Measurements from ENCODE around the gene GNAL. TPM values are rescaled to one million over a fixed set of nuclear protein-coding genes. Genes with fewer than 3 reads are reported as not detected.
"Not testable (repeated sequence)": the region's sequence is repeated elsewhere in the genome, so short reads cannot be mapped to it uniquely, and the experiment has no call there.

Gene GNAL
- polyA plus RNA-seq, 4 donors: 2.9 to 6.1 (median 3.5) TPM

DNA sequence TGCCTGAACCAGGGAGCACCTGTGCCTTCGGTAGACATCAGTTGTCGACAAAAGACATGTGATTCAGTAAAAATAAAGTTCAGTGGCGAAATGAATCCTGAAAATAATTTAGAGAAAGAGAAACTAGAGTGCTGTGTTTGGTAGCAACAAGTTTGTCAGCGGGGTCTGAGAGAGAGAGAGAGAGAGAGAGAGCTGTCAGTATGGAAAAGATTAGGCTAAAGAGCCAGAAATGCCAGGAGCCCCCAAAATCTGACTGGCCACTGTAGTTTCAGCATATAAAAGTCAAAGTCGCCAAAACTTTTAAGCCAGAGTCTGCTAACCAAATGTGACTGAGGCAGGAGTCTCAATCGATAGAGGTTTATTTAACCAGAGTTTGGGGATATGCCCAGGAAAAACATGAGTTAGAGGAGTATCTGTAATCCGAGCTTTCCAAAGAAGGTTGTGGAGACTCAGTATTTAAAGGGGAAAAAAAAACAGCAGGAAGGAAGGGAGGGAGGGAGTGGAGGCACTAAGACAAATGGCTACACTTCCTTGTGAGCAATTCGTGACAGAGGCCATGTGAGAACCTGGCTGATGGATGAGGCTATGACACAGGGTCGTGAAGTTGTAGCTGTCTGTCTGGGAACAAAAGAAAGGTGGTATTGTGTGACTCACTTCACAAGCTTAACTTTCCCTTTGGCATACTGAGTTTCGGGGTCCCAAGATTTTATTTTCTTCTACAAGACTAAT lies 20.5 kb upstream of the GNAL start:
- peak in 1 of 4 donors; percentile 8 for DNase-seq (ENCODE audit: low read depth in 4 of 4, low spot score in 2 of 4)

DNA sequence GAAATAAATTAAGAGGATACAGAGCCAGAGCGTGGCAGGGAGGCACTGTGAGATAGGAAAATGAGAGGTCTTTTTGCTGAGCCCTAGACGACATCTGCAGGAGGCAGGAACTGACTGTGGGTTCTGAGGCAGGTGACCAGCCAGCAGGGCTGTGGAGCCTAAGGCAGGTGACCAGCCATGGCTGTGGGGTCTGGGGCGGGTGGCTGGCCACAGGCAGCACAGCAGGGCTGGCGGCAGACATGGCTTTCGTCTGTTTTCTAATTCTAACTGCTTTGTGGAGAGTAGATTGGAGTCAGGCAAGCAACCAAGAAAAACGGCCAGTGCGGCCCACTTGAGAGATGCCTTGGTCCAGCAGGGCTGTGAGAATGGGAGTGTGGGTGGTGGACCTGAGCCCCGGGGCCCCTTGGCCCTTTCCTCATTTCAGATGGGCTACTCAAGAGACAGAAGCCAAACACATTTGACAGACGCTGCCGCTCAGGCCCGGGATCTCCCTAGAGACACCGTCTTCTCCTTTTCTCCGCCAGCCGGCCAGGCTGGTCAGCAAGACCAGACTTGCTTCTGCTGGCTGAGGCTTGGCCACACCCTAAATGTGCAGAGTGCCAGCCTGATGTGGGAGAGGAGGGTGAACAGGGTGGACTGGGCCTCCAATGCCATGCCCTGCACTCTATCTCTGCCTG lies 19.7 kb upstream of the GNAL start:
- peak in 1 of 4 donors; percentile 6 for DNase-seq (ENCODE audit: low read depth in 4 of 4, low spot score in 2 of 4)

- no peak for DNase-seq (ENCODE audit: low read depth in 4 of 4, low spot score in 2 of 4)
Observed at GRCh38 chr18:11669948-11670275, 19.2 kb upstream of the GNAL start.

- DNase-seq (ENCODE audit: low read depth in 4 of 4, low spot score in 2 of 4): no peak
Observed at GRCh38 chr18:11671156-11671555, 17.9 kb upstream of the GNAL start.

GRCh38 chr18:11672198-11672597 lies 16.9 kb upstream of the GNAL start:
- no peak for DNase-seq (ENCODE audit: low read depth in 4 of 4, low spot score in 2 of 4)

DNA sequence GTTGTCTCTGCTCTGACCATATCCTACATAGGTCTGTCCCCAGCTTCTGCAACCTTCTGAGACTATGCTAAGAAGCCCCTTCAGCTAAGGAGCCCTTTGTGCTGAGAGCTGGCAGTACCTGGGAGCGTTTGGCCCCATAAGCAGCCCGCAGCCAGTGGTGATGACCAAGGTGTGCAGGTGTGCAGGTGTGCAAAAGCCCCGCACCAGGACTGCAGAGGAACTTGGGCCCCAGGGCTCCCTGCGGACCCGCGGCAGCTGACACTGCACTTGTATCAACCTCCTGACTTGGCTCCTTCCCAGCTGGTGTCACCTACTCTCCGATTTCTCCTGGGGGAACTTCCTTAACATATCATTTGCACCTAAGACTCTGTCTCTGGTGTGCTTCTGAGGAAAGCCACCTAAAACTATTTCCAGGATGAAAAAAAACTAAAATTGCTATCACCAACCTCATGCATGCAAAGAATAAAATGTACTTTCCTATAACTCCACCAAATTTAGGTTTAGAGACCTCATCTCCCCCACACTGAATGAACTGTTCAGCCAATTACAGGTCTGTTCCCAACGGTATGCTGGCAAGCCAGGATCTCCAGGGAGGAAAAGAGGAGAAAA lies 16.1 kb upstream of the GNAL start:
- no peak for DNase-seq (ENCODE audit: low read depth in 4 of 4, low spot score in 2 of 4)

DNA sequence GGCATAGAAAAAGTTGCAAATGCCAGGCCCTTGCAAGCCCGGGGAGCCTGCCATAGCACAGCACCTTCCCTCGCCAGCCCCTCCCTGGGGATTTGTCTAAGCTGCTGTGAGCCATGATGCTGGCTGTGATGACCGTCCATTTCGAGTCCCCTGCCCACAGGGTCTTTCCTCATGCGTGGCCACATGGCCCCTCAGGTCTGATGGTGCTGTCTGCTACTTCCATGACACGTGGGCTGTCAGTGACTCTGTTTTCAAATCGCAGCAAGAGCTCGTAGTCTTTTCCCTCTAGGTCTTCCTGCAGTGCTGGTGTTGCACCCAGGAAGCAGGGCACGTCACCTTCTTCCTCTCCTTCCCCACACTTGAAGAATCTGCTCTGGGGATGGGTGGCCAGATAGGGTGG lies 15.5 kb upstream of the GNAL start:
- no peak for DNase-seq (ENCODE audit: low read depth in 4 of 4, low spot score in 2 of 4)

DNA sequence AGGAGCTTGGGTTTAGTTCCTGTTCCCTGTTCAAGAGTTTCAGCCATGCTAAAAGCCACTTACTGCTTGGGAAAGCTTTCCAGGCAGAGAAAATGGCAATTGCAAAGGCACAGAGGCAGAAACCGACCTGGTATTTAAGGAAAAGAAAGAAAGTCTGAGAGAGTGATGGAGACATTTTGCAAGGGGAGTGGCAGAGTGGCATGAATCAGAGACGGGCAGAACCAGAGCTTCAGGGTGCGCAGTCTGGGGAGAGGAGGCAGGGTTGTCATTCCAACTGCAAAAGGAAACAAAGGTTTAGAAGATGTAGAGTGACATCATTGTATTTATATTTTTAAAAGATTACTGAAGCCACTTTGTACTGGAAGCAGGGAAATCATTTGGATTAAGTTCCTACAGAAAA lies 14.9 kb upstream of the GNAL start:
- DNase-seq (ENCODE audit: low read depth in 4 of 4, low spot score in 2 of 4): no peak

DNA sequence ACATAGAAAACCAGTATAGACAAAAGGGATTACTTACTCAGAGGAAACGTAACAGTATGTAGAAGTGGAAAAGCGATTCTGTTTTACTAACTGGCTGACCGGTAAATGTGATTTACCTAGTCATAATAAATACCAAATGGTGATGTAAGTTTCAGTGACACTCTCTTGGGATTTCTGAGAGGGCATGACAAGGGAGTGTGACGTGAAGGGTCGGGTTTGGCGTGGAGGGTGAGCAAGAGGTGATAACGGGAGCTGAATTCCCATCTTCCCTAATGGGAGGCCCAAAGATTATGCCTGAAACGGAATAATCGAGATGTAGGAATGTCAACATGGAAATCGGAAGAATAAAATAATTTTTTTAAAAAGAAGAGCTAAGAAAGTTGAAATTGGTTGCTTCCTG lies 12.7 kb upstream of the GNAL start:
- DNase-seq (ENCODE audit: low read depth in 4 of 4, low spot score in 2 of 4): no peak

DNA sequence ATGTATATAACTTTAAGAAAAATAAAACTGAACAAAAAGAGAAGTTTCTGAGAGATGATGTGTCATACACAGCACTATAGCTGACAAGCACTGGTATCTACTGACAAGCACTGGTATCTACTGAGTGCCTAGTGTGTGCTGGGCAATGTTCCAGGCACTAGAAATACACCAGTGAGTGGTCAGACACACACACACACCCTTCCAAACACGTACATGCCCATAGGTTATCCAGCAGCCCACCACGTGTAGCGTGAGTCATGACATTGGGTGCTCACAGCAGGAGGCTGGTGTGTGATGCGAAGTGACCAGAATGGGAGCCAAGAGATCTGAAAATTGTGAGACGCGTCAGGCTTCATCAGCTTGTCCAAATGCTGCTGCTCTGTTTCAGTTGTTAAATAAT lies 12.2 kb upstream of the GNAL start:
- DNase-seq (ENCODE audit: low read depth in 4 of 4, low spot score in 2 of 4): no peak

GRCh38 chr18:11678211-11678610 lies 10.9 kb upstream of the GNAL start:
- no peak for DNase-seq (ENCODE audit: low read depth in 4 of 4, low spot score in 2 of 4)

DNA sequence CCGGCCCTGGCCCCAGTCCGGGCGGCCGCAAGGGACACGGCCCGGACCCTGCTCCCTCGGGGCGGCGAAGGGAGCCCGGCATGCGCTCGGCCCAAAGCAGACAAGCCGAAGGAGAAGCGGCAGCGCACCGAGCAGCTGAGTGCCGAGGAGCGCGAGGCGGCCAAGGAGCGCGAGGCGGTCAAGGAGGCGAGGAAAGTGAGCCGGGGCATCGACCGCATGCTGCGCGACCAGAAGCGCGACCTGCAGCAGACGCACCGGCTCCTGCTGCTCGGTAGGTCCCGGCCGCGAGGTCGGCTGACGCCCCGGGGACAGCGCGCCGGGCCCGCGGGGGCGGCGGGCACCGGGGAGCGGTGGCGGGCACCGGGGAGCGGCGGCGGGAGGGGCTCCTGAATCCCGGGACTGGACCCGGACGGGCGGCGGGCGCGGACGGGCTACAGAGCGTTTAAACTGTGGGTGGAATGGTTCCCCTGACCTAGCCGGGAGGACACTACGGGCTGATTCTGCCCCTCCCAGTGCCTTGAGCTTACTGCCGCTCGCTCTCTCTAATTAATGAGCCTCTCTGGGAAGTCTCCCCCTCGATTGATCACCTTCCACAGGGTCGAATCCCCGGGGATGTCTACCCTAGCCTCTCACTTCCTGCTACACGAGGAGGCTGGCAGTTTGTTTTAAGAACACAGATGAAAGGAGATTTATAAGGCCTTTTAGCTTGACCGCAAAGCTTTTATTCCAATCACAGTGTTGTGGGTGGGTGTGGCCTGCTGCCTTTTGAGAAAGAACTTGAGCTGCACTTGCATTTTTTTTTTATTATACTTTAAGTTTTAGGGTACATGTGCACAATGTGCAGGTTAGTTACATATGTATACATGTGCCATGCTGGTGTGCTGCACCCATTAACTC lies 853 bp downstream of the GNAL start:
- DNase-seq (ENCODE audit: low read depth in 4 of 4, low spot score in 2 of 4): peak in 1 of 4 donors; percentile 33

DNA sequence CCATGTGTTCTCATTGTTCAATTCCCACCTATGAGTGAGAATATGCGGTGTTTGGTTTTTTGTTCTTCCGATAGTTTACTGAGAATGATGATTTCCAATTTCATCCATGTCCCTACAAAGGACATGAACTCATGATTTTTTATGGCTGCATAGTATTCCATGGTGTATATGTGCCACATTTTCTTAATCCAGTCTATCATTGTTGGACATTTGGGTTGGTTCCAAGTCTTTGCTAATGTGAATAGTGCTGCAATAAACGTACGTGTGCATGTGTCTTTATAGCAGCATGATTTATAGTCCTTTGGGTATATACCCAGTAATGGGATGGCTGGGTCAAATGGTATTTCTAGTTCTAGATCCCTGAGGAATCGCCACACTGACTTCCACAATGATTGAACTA lies 1.6 kb downstream of the GNAL start:
- DNase-seq (ENCODE audit: low read depth in 4 of 4, low spot score in 2 of 4): not testable (repeated sequence)

GRCh38 chr18:11695736-11696135 lies 6.7 kb downstream of the GNAL start:
- DNase-seq (ENCODE audit: low read depth in 4 of 4, low spot score in 2 of 4): no peak

DNA sequence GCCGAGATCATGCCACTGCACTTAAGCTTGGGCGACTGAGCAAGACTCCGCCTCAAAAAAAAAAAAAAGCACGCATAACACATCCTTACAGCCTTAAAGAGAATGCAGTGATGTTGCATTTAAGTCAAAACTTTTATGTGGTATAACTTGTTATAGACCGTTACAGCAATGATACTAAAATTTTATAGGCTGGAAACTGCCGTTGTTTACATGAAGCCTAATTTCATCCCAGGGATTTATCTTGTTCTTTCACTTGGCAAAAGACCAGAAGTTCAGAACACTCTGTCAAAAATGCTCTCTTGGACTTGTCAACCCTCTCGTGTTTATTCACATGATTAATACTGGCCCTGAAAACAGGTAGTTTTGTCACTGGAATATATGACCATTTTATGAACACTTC lies 7.4 kb downstream of the GNAL start:
- no peak for DNase-seq (ENCODE audit: low read depth in 4 of 4, low spot score in 2 of 4)

GRCh38 chr18:11700876-11701275 lies 11.8 kb downstream of the GNAL start:
- no peak for DNase-seq (ENCODE audit: low read depth in 4 of 4, low spot score in 2 of 4)

GRCh38 chr18:11710578-11710977 lies 21.5 kb downstream of the GNAL start:
- no peak for DNase-seq (ENCODE audit: low read depth in 4 of 4, low spot score in 2 of 4)

DNA sequence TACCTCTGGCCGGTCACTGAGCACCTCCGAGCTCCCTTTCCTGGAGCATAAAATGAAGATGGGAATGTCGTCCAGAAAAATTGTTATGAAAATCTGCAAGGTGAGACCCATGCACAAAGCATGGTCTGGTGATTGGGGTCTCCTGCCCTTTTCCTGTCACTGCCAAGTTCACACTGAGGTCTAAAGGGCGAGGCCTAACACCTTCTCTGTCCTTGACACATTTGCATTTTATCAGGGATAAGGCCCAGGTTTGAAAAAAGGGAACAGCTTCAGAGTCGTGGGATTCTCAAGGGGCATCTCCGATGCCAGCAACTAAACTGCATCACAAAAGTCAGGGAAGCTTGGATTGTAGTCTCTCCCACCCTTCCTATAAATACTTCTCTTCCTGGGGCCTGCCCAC lies 24.7 kb downstream of the GNAL start:
- DNase-seq (ENCODE audit: low read depth in 4 of 4, low spot score in 2 of 4): no peak

GRCh38 chr18:11714244-11714918 lies 25.3 kb downstream of the GNAL start:
- DNase-seq (ENCODE audit: low read depth in 4 of 4, low spot score in 2 of 4): no peak

DNA sequence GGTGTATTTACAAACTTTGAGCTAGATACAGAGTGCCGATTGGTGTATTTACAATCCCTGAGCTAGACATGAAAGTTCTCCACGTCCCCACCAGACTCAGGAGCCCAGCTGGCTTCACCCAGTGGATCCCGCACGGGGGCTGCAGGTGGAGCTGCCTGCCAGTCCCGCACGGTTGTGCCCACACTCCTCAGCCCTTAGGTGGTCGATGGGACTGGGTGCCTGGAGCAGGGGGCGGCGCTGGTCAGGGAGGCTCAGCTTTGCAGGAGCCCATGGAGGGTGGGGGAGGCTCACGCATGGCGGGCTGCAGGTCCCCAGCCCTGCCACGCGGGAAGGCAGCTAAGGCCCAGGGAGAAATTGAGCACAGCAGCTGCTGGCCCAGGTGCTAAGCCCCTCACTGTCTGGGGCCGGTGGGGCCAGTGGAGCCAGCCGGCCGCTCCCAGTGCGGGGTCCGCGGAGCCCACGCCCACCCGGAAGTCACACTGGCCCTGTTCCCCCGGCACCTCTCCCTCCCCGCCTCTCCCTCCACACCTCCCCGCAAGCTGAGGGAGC lies 27.8 kb downstream of the GNAL start:
- DNase-seq (ENCODE audit: low read depth in 4 of 4, low spot score in 2 of 4): not testable (repeated sequence)
